SIG-M5 (cell line): Measurements from ENCODE around the gene PMEL.
A peak's percentile ranks its signal among the peaks of the same experiment; 100 is the strongest.
"Not testable (repeated sequence)": the region's sequence is repeated elsewhere in the genome, so short reads cannot be mapped to it uniquely, and the experiment has no call there.

Experiments
- DNase-seq: peaks from one replicate; lab custom pipeline; 2025; lab: John Stamatoyannopoulos, UW

The PMEL gene

DNA sequence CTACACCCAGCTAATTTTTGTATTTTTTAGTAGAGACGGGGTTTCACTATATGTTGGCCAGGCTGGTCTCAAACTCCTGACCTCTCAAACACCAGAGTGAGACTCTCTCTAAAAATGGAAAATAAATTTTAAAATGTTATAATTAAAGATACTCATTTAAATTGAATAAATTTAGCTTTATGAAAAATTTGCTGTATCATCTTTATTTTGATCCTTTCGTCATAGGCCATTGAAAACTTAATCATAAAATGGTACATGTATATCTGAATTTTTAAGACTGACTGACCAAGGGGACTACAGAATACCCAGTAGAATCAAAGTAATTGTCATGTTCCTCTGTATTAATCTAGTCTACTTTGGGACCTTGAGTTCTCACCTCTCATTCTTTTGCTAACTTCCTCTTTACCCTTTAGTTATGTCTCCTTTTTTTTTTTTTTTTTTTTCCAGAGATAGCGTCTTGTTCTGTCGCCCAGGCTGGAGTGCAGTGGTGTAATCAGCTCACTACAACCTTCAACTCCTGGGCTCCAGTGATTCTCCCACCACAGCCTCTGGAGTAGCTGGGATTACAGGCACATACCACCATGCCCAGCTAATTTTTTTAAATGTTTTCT lies 17.5 kb upstream of the PMEL start:
- DNase-seq, result no peak

DNA sequence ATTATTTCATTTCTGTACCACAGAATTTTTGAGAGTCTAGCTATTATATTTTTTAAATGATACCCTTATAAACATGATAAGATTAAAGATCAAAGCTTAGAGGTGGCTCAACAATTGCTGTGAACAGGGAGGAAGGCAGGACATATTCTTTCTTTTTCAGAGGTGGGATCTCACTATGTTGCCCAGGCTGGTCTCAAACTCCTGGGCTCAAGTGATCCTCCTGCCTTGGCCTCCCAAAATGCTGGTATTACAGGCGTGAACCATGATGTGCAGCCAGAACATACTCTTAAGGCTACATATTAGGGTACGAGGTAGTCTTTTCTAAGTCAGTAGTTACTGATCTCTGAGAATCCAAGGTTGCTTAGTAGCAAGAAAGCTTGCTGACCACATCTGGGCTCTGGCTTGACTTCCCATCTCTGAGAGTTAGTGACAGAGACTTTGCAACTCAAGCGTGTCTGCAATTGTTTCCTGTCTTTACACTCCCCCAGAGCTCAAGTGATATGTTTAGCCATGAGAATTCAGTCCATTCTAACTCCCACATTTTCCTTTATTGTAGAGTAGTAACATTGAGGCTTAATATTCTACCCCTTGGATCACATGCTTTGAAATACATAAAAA lies 16.6 kb upstream of the PMEL start:
- DNase-seq, result no peak

- DNase-seq, result not testable (repeated sequence)
Measured at GRCh38 chr12:55981882-55982281, 16.0 kb upstream of the PMEL start.

DNA sequence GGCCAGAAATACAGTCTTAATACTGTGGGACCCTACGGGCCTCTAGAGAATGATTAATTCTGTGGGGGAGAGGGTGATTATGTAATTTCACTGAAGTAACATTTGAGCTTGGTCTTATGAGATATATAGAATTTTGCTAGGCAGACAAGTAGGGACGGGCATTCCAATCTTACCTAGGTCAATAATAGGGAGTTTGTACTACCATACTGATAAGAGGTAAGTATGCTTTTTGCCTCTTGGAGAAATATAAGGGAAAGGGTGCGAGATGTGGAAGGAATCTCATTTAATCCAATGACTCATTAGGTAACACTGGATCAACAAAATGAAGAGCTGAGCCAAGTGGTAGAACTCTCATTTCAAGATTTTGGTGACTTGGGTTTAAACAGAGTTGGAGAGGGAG lies 13.2 kb upstream of the PMEL start:
- DNase-seq, result no peak

GRCh38 chr12:55978393-55978792 lies 12.6 kb upstream of the PMEL start:
- no peak for DNase-seq

DNA sequence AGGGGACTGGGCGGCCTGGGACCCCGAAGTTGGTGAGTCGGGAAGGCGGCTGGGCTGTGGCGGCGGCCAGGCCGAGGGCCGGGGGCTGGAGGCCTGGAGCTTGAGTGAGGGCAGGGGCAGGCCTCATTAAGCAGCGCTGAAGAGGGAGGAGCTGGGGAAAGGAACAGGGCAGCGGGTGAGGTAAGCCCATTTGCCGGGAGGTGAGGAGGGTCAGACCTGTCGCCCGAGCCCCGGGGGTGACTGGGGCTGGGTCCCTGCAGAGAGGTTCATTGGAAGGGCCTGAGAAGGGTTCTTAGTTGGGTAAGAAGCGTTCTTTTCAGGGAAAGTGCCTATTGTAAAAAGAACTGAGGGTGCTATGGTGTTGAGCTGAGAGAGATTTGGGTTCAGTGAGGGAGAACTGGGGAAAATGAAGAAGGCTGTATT lies 8.5 kb upstream of the PMEL start:
- DNase-seq, result no peak

DNA sequence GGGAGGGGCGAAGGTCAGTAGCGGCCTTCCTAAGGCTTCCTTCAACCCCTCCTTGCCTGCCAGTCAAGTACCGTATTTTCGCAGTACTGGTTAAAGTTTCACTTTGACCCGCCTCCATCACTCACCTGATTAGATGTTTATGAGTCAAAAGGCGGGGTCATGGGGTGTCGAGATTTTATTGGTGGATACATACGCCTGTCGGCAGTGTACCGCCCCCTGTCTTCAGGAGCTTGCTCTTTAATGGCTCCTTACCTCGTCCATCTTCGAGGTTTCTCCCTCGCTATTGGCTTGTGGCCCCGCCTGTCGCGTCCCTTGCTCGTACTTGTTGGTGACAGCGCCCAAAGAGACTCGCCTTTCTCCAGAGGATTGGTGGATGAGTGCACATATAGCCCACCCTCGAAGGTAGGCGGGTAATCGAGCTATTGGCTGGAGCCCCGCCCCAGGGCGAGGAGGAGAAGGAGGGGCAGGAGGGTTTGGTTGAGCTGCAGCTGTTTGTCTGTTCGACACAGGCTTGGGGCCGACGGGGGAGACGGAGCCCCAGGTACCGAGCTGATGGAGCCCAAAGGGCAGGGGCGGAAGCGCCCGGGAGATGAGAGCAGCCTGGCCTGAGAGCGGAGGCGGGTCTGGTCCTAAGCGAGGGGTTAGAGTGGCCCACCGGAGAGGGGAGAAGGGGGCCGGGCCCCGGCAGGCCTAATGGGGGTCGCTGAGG lies 7.9 kb upstream of the PMEL start, which contains the start of gene RAB5B:
RAB5B (plus strand) TSS at position 480 of the 709 bp plus-strand sequence. CDS start 12,883 bp downstream, outside the sequence.
- DNase-seq, result peak; percentile 100

DNA sequence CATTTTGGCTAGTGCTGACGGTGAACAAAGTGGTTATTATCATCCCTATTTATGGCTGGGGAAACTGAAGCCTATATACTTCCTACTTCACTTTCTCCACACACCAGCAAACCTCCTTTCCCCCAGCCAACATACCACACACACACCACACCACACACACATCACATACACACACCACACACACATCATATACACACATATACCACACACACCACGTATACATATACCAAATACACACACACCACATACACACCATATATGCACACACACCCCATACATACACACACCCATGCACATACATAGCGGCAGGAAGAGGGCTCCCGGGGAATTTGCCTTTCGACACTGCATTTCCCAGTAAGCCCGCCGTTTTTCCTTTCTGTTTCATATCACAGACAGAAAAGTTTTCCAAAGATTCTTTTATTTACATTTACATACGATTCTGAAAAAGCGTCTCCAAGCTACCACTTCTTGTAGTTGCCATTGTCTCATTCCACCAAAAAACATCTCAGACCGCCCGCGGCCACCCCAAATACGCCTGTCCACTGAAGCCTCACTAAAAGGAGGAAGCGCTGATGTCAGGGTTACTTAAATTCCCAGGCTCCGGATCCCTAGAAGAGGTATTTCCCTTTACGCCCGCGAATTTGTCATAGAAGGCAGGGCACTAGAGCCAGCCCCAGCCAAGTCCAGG lies 7.2 kb upstream of the PMEL start:
- DNase-seq, result no peak

DNA sequence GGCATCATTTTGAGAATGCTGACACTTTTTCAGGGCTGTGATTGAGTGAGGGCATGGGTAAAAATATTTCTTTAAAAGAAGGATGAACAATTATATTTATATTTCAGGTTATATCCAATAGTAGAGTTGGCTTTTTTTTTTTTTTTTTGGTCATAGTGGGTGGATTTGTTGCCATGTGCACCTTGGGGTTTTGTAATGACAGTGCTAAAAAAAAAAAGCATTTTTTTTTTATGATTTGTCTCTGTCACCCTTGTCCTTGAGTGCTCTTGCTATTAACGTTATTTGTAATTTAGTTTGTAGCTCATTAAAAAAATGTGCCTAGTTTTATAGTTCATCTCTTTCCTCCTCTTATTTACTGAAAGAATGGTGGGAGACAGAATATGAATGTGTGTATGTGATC lies 6.6 kb upstream of the PMEL start:
- no peak for DNase-seq

GRCh38 chr12:55972042-55972441 lies 6.2 kb upstream of the PMEL start:
- DNase-seq, result no peak

GRCh38 chr12:55970775-55971174 lies 4.9 kb upstream of the PMEL start:
- no peak for DNase-seq

DNA sequence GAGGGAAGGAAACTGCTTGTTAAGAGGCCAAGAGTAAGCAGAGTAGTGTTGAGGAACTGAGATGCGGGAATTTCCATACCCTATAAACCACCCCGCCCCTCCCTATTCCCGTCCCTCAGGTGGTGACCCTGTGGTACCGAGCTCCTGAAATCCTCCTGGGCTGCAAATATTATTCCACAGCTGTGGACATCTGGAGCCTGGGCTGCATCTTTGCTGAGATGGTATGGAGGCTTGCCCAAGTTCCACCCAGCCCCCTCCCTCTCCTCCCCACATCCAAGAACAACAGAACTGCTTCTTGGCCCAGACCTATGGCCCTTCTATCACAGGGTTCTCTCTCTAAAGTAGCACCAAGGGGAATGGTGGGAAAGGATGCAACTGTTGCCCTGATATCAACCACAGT lies 3.5 kb upstream of the PMEL start:
- DNase-seq, result no peak

DNA sequence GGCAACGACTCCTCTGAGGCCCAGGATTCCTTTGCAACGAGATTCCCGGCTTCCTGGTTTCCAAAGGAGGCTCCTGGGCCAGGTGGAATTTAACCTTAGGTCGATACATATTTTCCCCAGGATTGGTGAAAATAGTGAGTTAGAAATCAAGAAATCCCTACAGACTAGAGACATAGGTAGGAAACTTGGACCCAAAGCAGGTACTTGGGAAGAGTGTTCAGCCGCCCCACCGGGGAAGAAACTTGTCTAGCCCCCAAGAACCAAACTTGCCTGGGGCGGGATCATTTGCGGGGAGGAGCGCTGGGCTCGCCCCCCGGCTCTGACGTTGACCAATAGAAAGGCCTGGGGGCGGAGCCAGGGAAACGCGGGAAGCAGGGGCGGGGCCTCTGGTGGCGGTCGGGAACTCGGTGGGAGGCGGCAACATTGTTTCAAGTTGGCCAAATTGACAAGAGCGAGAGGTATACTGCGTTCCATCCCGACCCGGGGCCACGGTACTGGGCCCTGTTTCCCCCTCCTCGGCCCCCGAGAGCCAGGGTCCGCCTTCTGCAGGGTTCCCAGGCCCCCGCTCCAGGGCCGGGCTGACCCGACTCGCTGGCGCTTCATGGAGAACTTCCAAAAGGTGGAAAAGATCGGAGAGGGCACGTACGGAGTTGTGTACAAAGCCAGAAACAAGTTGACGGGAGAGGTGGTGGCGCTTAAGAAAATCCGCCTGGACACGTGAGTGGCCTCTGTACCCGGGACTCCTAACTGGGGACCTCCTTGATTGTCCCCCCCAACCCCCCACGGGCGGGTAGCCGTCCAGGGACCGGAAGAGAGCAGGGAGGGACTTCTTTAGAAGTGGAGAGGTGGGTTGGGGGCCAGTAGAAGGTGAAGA lies 803 bp upstream of the PMEL start, which contains the start of gene CDK2:
CDK2 (plus strand) TSS at position 423 of the 874 bp plus-strand sequence; CDS start at position 602, 179 bp downstream.
- no peak for DNase-seq

DNA sequence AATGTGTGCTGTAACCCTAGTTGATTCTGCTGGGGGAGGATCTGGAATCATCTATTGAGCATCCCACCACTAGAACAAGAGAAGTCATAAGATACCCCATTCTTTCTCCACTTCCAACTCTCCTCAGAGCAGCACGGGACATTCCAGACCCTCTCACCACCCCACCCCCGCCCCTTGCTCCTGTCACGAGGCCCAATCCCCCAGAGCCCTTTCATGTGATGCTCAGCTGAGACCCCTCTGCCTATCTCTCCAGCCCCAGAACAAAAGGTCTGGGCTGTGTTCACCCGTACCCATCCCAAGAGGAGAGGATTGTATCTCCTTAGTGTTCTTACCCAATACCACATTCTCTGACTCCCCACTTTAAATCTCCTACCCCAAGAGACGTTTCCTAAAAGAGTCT lies 602 bp downstream of the PMEL start:
- no peak for DNase-seq

GRCh38 chr12:55963760-55964159 lies 2.1 kb downstream of the PMEL start:
- no peak for DNase-seq

GRCh38 chr12:55957106-55957859 lies 8.6 kb downstream of the PMEL start:
- no peak for DNase-seq

GRCh38 chr12:55955800-55956508 lies 9.9 kb downstream of the PMEL start:
- DNase-seq, result no peak

DNA sequence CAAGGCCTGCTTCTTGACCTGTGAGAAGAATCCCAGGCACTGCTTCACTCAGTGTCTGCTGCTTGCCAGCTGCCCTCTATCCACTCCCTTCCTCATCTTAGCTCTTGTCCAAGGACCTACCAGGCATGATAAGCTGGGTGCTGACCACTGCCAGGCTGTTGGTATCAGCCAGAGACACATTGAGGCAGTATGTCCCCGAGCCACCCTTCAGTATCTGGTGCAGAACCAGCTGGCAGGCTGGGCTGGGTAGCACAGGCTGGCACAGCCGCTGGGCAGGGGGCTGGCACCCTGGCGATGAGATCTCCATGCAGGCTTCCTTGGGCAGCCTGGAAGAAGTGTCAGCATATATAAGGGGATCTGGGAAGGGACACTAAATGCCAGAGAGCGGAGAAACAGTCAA lies 10.5 kb downstream of the PMEL start:
- DNase-seq, result no peak

DNA sequence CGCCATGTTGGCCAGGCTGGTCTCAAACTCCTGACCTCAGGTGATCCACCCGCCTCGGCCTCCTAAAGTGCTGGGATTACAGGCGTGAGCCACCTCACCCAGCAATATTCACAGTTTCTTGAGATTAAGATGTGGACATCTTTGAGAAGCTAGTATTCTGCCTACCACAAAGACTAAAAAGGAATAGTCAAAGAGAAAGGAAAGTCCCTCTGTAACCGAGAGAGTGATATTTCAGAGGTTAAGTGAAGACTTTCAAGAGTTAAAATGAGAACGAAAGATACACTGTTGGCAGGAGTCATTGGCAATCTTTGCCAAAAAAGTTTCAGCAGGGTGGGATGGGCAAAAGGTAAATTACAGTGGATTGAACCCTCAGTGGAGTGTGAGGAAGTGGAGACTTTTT lies 19.3 kb downstream of the PMEL start:
- no peak for DNase-seq

DNA sequence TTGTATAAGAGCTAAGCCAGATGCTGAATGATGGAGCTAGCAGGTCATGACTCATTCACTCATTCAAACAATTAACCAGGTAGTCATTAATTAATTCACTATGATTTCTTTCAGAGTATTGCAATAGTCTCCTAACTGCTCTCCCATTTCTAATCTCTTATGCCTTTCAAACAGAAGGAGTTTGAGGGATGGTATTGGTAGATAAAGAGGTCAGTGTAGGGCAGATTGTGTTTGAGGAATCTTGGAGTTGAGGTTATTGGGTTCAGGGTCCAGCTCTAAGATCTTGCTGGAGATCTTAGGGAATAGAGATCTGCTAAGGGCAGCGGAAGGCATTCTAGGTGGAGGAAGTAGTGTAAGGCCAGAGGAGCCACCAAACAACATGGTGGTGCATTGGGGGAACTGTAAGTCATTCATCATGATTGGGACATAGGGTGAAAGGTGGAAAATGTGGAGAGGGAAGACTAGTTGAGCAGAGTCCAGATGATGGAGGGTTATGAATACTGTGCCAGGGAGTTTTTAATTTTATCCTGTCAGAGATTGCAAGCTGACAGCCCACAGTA lies 23.2 kb downstream of the PMEL start:
- DNase-seq, result no peak
